DLD1 (cell line): Measurements from ENCODE around the gene S100A2.

ENCODE experiments used
- in situ Hi-C: cut with HindIII; loops from 2 replicates; pipeline ENCODE4 v1.10.0; 2017; ENCODE audit warnings: low sequenced_read_pairs

S100A2 gene

GRCh38 chr1:153565529-153566374 is at the start of gene S100A2:
S100A2 (minus strand) TSS chr1:153565844; CDS start chr1:153563877, 1,967 bp downstream.
- in situ Hi-C loops: no loop called here

DNA sequence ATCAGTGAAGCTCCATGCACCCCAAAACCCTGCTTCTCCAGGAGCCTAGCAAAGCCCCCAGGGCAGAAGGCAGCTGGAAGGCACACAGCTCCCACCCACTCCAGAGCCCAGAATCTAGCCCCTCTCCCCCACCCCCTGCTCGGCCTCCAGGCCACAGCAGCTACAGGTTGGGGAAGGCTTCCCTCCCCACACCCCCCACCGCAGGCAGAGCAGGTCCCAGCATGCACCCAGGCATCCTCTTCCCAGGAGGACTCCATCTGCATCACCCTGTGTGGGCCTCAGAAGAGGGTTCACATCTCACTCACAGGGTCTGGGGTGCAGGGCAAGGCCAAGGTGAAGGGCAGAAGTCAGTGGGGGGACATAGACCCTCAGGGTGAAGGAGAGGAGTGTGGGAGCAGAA is 49.8 kb upstream of the S100A2 start:
- in situ Hi-C loops: no loop called here

DNA sequence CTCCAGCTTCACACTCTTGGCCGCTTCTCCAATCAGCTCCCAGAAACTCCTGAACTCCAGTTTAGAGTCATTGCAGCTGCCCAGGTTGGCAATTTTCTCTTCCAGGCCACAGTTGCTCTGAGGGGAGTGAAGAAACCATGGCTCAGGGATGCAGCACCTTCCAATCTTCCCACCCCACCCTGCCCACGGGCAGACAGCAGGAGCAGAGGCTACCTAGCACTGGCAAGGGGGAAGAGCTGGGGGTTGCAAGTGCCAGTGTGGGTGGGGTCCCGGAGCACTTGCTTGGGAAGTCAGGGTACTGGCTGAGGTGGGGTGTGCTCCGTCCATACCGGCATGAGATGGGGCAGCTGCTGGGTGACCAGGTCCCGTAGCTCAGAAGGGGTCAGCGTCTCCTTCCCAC is 49.3 kb upstream of the S100A2 start:
- in situ Hi-C loops: no loop called here

DNA sequence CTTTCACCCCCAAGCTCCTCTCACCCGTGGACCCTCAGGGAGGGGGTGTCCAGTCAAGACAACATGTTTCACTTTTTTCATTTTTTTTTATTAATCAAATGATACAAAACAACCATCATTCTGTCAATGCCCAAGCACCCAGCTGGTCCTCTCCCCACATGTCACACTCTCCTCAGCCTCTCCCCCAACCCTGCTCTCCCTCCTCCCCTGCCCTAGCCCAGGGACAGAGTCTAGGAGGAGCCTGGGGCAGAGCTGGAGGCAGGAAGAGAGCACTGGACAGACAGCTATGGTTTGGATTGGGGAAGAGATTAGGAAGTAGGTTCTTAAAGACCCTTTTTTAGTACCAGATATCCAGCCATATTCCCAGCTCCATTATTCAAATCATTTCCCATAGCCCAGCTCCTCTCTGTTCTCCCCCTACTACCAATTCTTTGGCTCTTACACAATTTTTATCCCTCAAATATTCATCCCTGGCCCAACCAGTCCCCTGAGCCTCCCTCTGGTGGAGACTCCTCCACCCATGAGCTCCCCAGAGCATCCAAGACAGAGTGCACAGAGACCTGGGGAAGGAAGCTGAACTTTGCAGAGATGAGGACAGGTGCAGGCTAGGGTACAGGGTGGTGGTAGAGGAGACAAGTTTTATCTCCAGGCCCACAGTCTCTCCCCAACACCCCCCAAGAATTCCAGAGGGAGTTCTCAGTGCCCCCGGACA is 48.7 kb upstream of the S100A2 start:
- in situ Hi-C loops: no loop called here

- in situ Hi-C loops: no loop called here
Observed at GRCh38 chr1:153613406-153613805, 47.8 kb upstream of the S100A2 start.

DNA sequence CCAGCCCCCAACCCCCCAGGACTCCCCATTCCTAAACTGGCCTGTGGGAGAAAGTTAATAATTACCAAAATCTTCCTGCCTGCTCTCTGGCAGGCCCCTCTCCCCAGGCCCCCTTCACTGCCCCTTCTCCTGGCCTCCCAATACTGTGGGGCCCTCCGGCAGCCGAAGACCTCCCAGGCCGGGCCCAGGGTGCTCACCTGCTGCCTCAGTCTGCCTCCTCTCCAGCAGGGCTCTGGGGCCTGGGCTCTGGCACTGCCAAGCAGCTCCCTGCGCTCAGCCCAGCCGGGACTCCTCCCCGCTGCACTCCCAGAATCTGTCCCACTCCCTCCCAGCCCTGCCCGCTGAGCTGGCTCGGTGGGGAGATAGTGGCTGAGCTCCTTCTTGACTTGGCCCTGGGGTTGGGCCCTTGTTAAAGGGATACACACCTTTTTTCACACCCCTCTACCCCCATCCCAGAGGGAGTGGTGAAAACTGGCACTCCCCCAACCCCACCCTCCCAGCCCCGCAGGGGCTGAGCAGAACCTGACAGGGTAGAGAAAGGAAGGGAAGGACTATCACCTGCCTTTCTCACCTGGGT is 47.2 kb upstream of the S100A2 start, which contains the start of gene S100A16:
TSS of gene S100A16 (minus strand) at position 383 of the 577 bp plus-strand sequence. CDS start 4,986 bp downstream, outside the sequence.
- in situ Hi-C loops: no loop called here

DNA sequence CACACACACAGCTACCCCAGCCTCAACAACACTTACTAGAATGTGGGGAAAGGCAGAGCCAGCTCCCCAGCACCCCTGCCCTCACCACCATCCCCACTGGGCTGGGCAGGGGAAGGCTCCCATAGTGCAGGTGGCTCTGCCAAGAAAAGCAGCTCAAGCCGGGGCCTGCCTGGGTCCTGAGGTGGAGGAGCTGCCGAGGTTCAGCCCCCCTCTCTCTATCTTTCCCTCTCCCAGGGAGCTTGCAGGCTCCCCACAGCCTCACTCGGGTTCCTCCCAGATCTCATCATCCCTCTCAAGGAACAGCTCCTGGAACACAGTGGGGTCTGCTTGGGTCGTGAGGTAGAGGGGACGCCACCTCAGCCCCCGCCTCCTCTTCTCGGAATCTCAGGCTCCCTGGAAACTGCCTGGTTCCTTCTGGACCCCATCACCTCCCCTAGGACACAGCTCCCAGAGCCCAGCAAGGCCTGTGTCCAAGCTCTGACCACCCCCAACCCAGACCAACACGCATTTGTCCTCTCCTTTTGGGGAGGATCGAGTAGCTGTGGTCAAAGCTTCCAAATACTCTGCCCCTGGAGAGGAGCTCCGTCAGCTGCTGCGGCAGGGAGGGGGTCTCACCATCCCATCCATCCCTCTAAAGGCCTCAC is 46.6 kb upstream of the S100A2 start:
- in situ Hi-C loops: no loop called here

DNA sequence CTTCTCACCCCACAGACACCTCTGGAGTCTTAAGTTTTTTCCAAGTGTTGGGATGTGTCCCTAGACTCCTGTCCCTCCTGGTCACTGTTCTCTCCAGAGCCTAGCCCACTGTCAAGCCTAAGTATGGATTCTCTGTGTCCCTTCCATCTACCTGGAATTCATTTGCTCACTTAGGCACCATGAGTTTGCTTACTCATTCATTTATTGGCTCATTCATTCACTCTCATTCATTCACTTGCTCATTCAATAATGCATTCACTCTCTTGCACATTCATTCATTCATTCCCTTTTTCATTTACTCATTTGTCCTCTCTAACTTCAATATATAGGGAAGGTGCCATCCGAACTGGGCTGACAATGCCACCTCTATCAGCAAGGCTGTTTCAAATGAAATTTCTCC is 45.7 kb upstream of the S100A2 start:
- in situ Hi-C loops: no loop called here

- in situ Hi-C loops: no loop called here
Observed at GRCh38 chr1:153610811-153611301, 45.2 kb upstream of the S100A2 start.

DNA sequence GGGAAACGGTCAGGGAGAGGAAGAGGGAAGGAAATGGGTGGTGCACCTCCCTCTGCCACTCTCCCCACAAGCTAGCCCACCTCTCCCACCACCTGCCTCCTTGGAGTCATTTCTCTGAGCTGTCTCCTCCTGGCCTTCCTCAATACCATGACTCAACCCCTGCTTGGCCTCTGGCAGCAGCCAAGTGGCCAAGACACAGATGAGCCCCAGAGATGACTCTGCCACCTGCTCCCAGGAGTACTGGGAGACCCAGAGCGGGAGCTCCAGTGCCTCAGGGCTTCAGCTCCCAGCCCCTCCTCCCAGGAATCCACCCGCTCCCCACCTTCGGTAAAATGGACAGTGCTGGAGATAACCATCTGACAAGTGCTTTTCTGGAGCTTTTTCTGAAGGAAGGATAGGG is 44.7 kb upstream of the S100A2 start:
- in situ Hi-C loops: no loop called here

GRCh38 chr1:153609585-153609907 is 43.9 kb upstream of the S100A2 start:
- in situ Hi-C loops: no loop called here

GRCh38 chr1:153608742-153609584 is 43.3 kb upstream of the S100A2 start:
- in situ Hi-C loops: no loop called here

- in situ Hi-C loops: no loop called here
Observed at GRCh38 chr1:153608089-153608682, 42.5 kb upstream of the S100A2 start.

GRCh38 chr1:153607381-153607780 is 41.7 kb upstream of the S100A2 start:
- in situ Hi-C loops: no loop called here

GRCh38 chr1:153606194-153606593 is 40.5 kb upstream of the S100A2 start:
- in situ Hi-C loops: no loop called here

GRCh38 chr1:153602749-153603148 is 37.1 kb upstream of the S100A2 start:
- in situ Hi-C loops: no loop called here

DNA sequence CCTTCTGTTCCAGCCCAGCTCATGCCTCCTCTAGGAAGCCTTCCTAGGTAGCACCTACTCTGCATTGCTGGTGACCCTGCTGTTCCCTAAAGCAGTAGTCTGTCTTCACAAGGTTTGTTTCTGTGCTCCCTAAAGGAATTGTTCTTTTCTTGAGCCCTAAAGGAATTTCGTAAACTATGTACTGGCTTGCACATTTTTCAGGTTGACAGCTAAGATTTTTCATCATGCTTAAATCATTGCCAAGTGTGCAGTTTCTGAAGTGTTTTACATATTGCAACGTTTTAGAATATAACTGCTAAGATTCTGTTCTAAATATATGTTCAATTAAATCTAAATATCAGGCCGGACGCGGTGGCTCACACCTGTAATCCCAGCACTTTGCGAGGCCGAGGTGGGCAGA is 34.2 kb upstream of the S100A2 start:
- in situ Hi-C loops: no loop called here

GRCh38 chr1:153598309-153599172 is 32.9 kb upstream of the S100A2 start:
- in situ Hi-C loops: no loop called here

DNA sequence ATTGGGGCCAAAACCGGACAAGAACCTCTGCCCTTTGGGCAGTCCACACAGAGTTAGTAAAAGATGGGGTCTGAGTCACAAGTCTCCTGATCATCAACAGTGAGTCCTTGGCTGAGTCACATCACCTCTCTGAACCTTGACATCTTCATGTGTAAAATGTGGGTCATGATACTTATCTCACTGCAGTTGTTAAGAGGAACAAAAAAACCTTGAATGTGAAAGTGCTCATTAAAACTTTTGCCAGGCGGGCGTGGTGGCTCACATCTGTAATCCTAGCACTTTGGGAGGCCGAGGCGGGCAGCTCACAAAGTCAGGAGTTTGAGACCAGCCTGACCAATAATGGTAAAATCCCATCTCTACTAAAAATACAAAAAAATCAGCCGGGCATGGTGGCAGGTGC is 31.6 kb upstream of the S100A2 start:
- in situ Hi-C loops: no loop called here
